Nucleus accumbens (tissue), 56 donors: ENCODE data around the gene NUBP1.
A peak's percentile ranks its signal among the peaks of the same experiment; 100 is the strongest.

Source experiments
- DNase-seq, 56 donors: peaks; one replicate each; lab custom pipeline; 2025; lab: John Stamatoyannopoulos, UW

NUBP1 gene

DNA sequence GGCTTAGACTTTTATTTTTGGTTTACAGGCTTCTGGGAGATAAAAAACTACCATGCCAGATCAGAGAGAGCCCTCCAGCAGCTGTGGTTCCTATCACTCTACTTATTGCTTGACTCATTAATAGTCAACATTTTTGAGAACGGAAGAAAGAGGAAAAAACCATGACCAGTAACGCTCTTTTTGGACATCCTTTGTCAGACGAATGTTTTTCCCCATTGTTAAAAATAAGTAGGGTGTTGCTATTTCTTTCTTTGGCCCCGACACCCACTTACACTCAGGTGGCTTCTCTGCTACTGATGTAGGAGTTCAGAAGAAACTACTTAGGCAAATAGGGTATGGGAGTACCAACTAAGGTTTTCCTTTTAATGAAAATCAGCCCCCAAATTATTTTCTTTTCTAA lies 47.4 kb downstream of the NUBP1 start:
- no peak for DNase-seq

GRCh38 chr16:10799736-10800135 lies 56.1 kb downstream of the NUBP1 start:
- no peak for DNase-seq

- DNase-seq: no peak
Observed at GRCh38 chr16:10805334-10805733, 61.7 kb downstream of the NUBP1 start.

DNA sequence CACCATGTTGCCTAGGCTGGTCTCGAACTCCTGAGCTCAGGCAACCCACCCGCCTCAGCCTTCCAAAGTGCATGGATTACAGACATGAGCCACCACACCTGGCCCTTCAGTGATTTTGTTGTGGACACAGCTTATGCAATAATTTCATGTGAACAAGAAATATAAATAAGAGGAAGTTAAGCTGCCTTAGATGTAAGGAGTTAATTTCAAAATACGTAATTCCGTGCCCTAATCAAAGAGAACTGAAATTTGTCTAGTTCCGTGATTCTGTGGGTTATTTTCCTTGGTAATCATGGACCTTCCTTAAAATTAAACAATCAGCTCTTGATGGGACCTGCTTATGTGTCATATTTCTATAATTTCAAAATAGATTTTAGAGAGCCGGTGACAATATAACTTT lies 63.1 kb downstream of the NUBP1 start:
- no peak for DNase-seq

GRCh38 chr16:10808218-10808617 lies 64.6 kb downstream of the NUBP1 start:
- no peak for DNase-seq

DNA sequence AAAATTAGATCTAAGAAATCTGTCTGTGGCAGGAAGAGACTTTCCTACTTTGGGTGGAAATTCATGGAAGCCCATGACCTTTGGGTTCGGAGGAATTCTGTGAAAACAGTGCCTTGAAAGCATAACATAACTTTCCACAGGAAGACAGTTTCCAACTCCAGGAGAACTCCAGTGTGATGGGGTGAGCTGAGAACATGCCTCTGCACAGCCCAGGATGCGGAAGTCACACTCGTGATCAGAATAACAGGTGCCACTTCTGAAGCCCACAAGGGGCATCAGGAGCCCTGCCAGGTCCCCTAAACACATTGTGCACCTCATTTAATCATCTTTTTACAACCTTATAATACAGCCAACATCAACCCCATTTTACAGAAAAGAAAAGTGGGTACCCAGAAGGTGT lies 65.2 kb downstream of the NUBP1 start:
- DNase-seq: no peak

DNA sequence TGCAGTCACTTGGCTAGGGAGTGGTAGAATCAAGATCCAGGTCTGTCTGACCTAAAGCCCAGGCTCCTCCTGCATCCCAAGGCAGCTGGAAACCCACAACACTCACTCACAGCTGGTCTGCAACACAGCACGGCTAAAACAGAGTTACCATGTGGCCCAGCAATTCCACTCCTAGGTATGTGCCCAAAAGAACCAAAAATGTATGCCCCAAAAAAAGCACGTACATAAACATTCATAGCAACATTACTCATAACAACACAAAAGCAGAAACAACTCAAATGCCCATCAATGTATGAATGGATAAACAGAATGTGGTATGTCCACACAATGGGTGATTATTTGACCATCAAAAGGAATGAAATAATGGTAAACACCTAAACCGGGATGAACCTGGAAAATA lies 66.1 kb downstream of the NUBP1 start:
- DNase-seq: no peak

DNA sequence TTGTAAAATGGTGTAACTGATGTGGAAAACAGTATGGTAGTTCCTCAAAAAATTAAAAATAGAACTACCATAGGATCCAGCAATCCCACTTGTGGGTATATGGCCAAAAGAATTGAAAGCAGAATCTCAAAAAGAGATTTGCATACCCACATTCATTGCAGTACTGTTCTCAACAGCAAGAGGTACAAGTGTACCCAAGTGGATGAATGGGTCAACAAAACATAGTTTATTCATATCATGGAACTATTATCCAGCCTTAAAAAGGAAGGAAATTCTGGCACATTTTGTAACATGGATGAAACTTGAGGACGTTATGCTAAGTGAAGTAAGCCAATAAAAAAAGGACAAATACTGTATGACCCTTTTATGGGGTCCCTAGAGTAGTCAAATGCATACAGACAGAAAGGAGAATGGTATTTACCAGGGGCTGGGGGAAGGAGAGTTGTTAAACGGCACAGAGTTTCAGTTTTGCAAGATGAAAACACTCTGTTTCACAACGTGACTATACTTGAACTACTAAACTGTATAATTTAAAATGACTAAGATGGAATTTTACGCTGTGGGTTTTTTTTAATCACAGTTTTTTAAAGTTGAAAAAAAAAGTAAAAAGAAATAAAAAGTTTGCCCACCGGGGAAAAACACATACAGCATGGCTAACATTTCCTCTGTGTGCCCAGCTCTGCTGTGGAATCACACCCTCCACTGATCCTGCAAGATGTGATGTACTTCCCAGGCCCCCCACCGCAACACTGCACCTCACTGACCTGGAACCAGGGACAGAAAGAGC lies 68.9 kb downstream of the NUBP1 start:
- DNase-seq: no peak

GRCh38 chr16:10813099-10813455 lies 69.4 kb downstream of the NUBP1 start:
- no peak for DNase-seq

DNA sequence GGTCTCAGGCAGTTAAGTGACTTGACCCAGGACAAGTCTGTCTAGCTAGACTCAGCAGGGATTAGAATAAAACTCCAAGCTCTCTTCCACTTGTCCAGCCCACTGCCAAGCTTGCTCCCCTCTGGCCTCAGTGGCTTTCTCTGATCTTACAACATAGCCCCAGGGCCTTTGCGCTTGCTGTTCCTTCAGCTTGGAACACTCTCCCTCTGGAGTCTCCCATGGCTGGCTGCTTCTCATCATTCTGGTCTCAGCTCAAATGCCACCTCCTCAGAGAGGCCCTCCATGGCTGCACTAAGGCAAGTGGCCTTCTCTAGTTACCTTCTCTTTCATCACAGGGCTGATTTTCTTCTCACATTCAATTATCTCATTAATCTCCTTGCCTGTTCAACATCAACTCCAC lies 73.9 kb downstream of the NUBP1 start:
- DNase-seq: peak in 1 of 56 donors; percentile 2

- DNase-seq: peak in 35 of 56 donors; percentile 2 to 72 (median 33)
Observed at GRCh38 chr16:10817963-10818941, 74.6 kb downstream of the NUBP1 start, which contains the start of gene TVP23A. Gene TVP23A (minus strand): TSS chr16:10818794. CDS start chr16:10818493, 301 bp downstream.
